Prostate gland (tissue), 2 donors: Measurements from ENCODE around the gene TSKS.

Source experiments
- CTCF ChIP-seq, 4 experiments: fragments of 200-600 bp in 2 of 4; fragments of 450-650 bp in 2 of 4; sonication (generic) in 2 of 4; IDR thresholded peaks; 1 replicate in 3 of 4; 2 replicates in 1 of 4; pipeline ENCODE4 v1.5.1; 2016 to 2019; ENCODE audit warnings: antibody characterized with exemption in 4 of 4, mild to moderate bottlenecking in 2 of 4, moderate library complexity in 2 of 4
- POLR2A ChIP-seq: fragments of 450-650 bp; IDR thresholded peaks from one replicate; pipeline ENCODE4 v1.6.1; 2016; ENCODE audit warnings: antibody characterized with exemption, mild to moderate bottlenecking

GRCh38 chr19:49793561-49793840, 30.4 kb upstream of the TSKS start:
- TF ChIP-seq CTCF (IDR thresholded peaks at IDR 0.05), result no peak
- no peak for TF ChIP-seq POLR2A
